ENCODE measurements around the gene TCERG1L. TPM values are rescaled to one million over a fixed set of nuclear protein-coding genes. Genes with fewer than 3 reads are reported as not detected.

TCERG1L gene
- total RNA-seq, 2 experiments from 2014 or later: 0.06 TPM; not detected in 1

GRCh38 chr10:131061216-131061615 lies 250.3 kb downstream of the TCERG1L start:
- peaks cover 0 to 23% of the 10 kb centered on the region in 2 experiments for H3K9me3 ChIP-seq (ENCODE audit: control insufficient read depth in 1 of 2, insufficient read depth in 1 of 2, low read length in 2 of 2)
- CTCF ChIA-PET: no interaction called here
- ATAC-seq (ENCODE audit: poor library complexity) (no peak), DNase-seq (no peak)
- no peaks in the 10 kb centered on the region for H3K4me1 ChIP-seq (ENCODE audit: insufficient read depth, low read length)
- Mint-ChIP-seq H3K9me3 (peaks cover 11% of the 10 kb centered on the region), H3K36me3 (ENCODE audit: low read depth) (no peaks in the 10 kb centered on the region), H3K4me3 (no peak overlapping the region), H3K4me1 (ENCODE audit: low read depth) (no peaks in the 10 kb centered on the region), H3K27ac (no peak overlapping the region), H3K27me3 (peaks cover 4% of the 10 kb centered on the region)
- no peak for TF ChIP-seq CTCF (IDR thresholded peaks at IDR 0.05)
- intact Hi-C loops (cut with DNase I, micrococcal nuclease): no loop called here
- H3K27me3 ChIP-seq (ENCODE audit: control insufficient read depth in 1 of 2, insufficient read depth in 2 of 2, low read length in 2 of 2): no peaks in the 10 kb centered on the region
- H3K4me3 ChIP-seq (ENCODE audit: low read length): no peak overlapping the region
- POLR2A ChIA-PET: no interaction called here
- no peak overlapping the region for H3K27ac ChIP-seq (ENCODE audit: low read depth in 1 of 2, low read length in 2 of 2)
- H3K36me3 ChIP-seq (ENCODE audit: insufficient read depth, low read length): no peaks in the 10 kb centered on the region

DNA sequence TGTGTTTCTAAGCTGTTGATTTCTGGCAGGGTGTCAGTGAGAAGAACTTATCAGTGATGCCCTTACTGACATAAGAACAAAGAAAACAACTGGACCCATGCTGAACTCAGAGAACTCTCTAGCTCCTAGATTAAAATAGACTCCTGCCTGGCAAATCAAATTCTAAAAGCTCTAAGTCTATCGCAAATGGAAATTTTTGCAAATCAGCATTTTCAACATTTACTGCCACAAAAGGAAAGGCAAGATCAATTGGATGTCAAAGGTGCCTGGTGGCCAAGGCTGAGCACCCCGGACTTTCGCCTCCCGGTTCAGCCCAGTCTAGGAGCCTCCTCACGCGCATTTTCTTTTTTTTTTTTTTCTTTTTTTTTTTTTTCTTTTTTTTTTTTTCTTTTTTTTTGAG lies 251.6 kb downstream of the TCERG1L start:
- ATAC-seq (ENCODE audit: poor library complexity): no peak
- no peak overlapping the region for H3K27ac ChIP-seq (ENCODE audit: low read depth in 1 of 2, low read length in 2 of 2)
- H3K36me3 Mint-ChIP-seq (ENCODE audit: low read depth): no peaks in the 10 kb centered on the region
- no peaks in the 10 kb centered on the region for H3K4me1 Mint-ChIP-seq (ENCODE audit: low read depth)
- no peaks in the 10 kb centered on the region for H3K4me1 ChIP-seq (ENCODE audit: insufficient read depth, low read length)
- no peak for TF ChIP-seq CTCF (IDR thresholded peaks at IDR 0.05)
- H3K9me3 Mint-ChIP-seq: peaks cover 11% of the 10 kb centered on the region
- POLR2A ChIA-PET: no interaction called here
- H3K27me3 ChIP-seq (ENCODE audit: control insufficient read depth in 1 of 2, insufficient read depth in 2 of 2, low read length in 2 of 2): no peaks in the 10 kb centered on the region
- no peak for DNase-seq
- intact Hi-C loops (cut with DNase I, micrococcal nuclease): no loop called here
- no peaks in the 10 kb centered on the region for H3K27me3 Mint-ChIP-seq
- CTCF ChIA-PET: no interaction called here
- H3K4me3 Mint-ChIP-seq: no peak overlapping the region
- H3K4me3 ChIP-seq (ENCODE audit: low read length): no peak overlapping the region
- no peak overlapping the region for H3K27ac Mint-ChIP-seq
- peaks cover 0 to 23% of the 10 kb centered on the region in 2 experiments for H3K9me3 ChIP-seq (ENCODE audit: control insufficient read depth in 1 of 2, insufficient read depth in 1 of 2, low read length in 2 of 2)
- H3K36me3 ChIP-seq (ENCODE audit: insufficient read depth, low read length): no peaks in the 10 kb centered on the region

GRCh38 chr10:131058799-131059198 lies 252.7 kb downstream of the TCERG1L start:
- TF ChIP-seq CTCF (IDR thresholded peaks at IDR 0.05): no peak
- intact Hi-C loops (cut with DNase I, micrococcal nuclease): no loop called here
- Histone ChIP-seq H3K27ac (ENCODE audit: low read depth in 1 of 2, low read length in 2 of 2) (no peak overlapping the region), H3K4me1 (ENCODE audit: insufficient read depth, low read length) (no peaks in the 10 kb centered on the region), H3K36me3 (ENCODE audit: insufficient read depth, low read length) (no peaks in the 10 kb centered on the region), H3K9me3 (ENCODE audit: control insufficient read depth in 1 of 2, insufficient read depth in 1 of 2, low read length in 2 of 2) (peaks cover 0 to 23% of the 10 kb centered on the region in 2 experiments), H3K27me3 (ENCODE audit: control insufficient read depth in 1 of 2, insufficient read depth in 2 of 2, low read length in 2 of 2) (no peaks in the 10 kb centered on the region), H3K4me3 (ENCODE audit: low read length) (no peak overlapping the region)
- ATAC-seq (ENCODE audit: poor library complexity) (no peak), DNase-seq (no peak)
- Mint-ChIP-seq H3K9me3 (peaks cover 11% of the 10 kb centered on the region), H3K27ac (no peak overlapping the region), H3K36me3 (ENCODE audit: low read depth) (no peaks in the 10 kb centered on the region), H3K4me1 (ENCODE audit: low read depth) (no peaks in the 10 kb centered on the region), H3K27me3 (no peaks in the 10 kb centered on the region), H3K4me3 (no peak overlapping the region)
- CTCF ChIA-PET: no interaction called here
- POLR2A ChIA-PET: no interaction called here

Data from CD4-positive, alpha-beta T cell (primary cell).